Measurements from ENCODE around the gene ANKRD55. TPM values are rescaled to one million over a fixed set of nuclear protein-coding genes. Genes with fewer than 3 reads are reported as not detected.
A peak's percentile ranks its signal among the peaks of the same experiment; 100 is the strongest.
"Not testable (repeated sequence)": the region's sequence is repeated elsewhere in the genome, so short reads cannot be mapped to it uniquely, and the experiment has no call there.

ANKRD55 gene
- polyA plus RNA-seq, 1 of the 3 experiments (the other 2 are of a cell fraction): not detected

- TF ChIP-seq SIN3A (IDR thresholded peaks at IDR 0.05; ENCODE audit: borderline replicate concordance, low read depth, low read length) (peak; percentile 66), CTCF (IDR thresholded peaks at IDR 0.05) (no peak), FOXJ3 (CRISPR knock-in tag; IDR thresholded peaks at IDR 0.05) (no peak), NFIC (IDR thresholded peaks at IDR 0.05; ENCODE audit: borderline replicate concordance) (peak; percentile 84), POLR2AphosphoS5 (IDR thresholded peaks at IDR 0.05; ENCODE audit: low read depth, low read length) (no peak; the same call in 1 of the 2 replicates), TAF1 (IDR thresholded peaks at IDR 0.05; ENCODE audit: borderline replicate concordance, low read depth, low read length) (no peak), YY1 (IDR thresholded peaks at IDR 0.05; ENCODE audit: low read depth) (0 out of 2 replicates have a peak, but pooled peaks have one; percentile 49), CHD2 (IDR thresholded peaks at IDR 0.05; ENCODE audit: low read length, partially characterized antibody) (no peak), FOSL2 (IDR thresholded peaks at IDR 0.05; ENCODE audit: borderline replicate concordance, low read depth) (peak; percentile 57), GATA2 (CRISPR knock-in tag; IDR thresholded peaks at IDR 0.05) (no peak), IRF3 (IDR thresholded peaks at IDR 0.05; ENCODE audit: low read depth, low read length) (no peak), FOXM1 (IDR thresholded peaks at IDR 0.05; ENCODE audit: low read depth) (peak; percentile 85; the same call in 1 of the 2 replicates), PBX3 (IDR thresholded peaks at IDR 0.05) (peak; percentile 95), TCF12 (IDR thresholded peaks at IDR 0.05) (peak; percentile 91), TEAD4 (IDR thresholded peaks at IDR 0.05; ENCODE audit: borderline replicate concordance, insufficient read depth) (peak; percentile 90), JUND (IDR thresholded peaks at IDR 0.05) (peak; percentile 69), GABPA (IDR thresholded peaks at IDR 0.05; ENCODE audit: low read depth) (0 out of 2 replicates have a peak, but pooled peaks have one; percentile 18), EZH2phosphoT487 (IDR thresholded peaks at IDR 0.05; ENCODE audit: borderline replicate concordance, low read depth) (no peak), RXRA (IDR thresholded peaks at IDR 0.05; ENCODE audit: borderline replicate concordance, low read depth) (peak; percentile 69; the same call in 1 of the 2 replicates), MAX (IDR thresholded peaks at IDR 0.05; ENCODE audit: low read depth) (0 out of 2 replicates have a peak, but pooled peaks have one; percentile 24), USF2 (IDR thresholded peaks at IDR 0.05; ENCODE audit: borderline replicate concordance, low read depth, low read length) (no peak)
Observed at GRCh38 chr5:56123531-56124243, 109.4 kb downstream of the ANKRD55 start (continued).

- Histone ChIP-seq H3K27ac (ENCODE audit: low read depth in 2 of 2, low read length in 1 of 2) (peak overlapping the region in 1 of 2 experiments; percentile 97; a peak in 2 of 4 replicates), H3F3A (replicated peaks; ENCODE audit: insufficient read depth) (peaks cover 18% of the 10 kb centered on the region), H3K4me1 (ENCODE audit: control insufficient read depth in 1 of 2, insufficient read depth in 2 of 2, low read depth in 1 of 2, low read length in 1 of 2) (peaks cover 12 to 17% of the 10 kb centered on the region in 2 experiments; a peak in 3 of 4 replicates)
- H3K27me3 ChIP-seq (ENCODE audit: insufficient read depth); DNase-seq; H3K9me2 ChIP-seq; H3K9me3 ChIP-seq; POLR2A ChIA-PET; CTCF ChIA-PET; H3K4me3 ChIP-seq (ENCODE audit: low read depth in 2 of 2, low read length in 1 of 2); H3K36me3 ChIP-seq (replicated peaks in 1 of 2; ENCODE audit: control insufficient read depth in 1 of 2, insufficient read depth in 2 of 2, low read length in 1 of 2); H3K79me2 ChIP-seq (ENCODE audit: insufficient read depth); H2AFZ ChIP-seq (ENCODE audit: low read depth); H3K9ac ChIP-seq; H4K20me1 ChIP-seq (ENCODE audit: insufficient read depth); H3K4me2 ChIP-seq: not testable (repeated sequence)
- WGBS (ENCODE audit: low lambda C conversion rate): 86% methylated on average over 7 of the region's 9 CpGs
Observed at GRCh38 chr5:56122360-56122985, 110.7 kb downstream of the ANKRD55 start.
